Middle frontal gyrus (tissue), 1 donor: ENCODE results near the gene NEUROG2.
"Not testable (repeated sequence)": the region's sequence is repeated elsewhere in the genome, so short reads cannot be mapped to it uniquely, and the experiment has no call there.

Source experiments
- DNase-seq: peaks from one replicate; pipeline ENCODE4 v3.0.0-alpha.2; 2015; ENCODE audit warnings: low spot score; ENCODE audit errors: extremely low spot score

NEUROG2 gene

DNA sequence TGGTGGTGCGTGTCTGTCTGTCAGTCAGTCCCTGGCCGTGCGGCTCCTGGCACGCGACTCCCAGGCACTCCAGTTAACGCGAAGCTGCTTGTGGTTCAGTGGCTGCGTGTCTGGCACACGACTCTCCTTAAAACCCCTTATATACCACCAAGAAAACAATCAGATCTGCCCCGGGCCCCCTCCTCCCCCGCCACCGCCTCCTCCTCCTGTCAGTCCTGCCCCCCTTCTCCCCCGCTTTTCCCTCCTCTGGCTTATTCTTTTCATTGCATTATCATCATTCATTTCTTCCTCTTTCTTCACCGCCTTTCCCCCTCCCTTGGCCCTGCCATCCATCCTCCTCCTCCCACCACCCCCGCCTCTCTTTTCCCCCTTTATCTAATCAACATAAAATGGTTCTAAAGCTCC is at the start of gene NEUROG2:
TSS of gene NEUROG2 (minus strand) at position 115 of the 405 bp plus-strand sequence. CDS start 705 bp downstream, outside the sequence.
- no peak for DNase-seq

DNA sequence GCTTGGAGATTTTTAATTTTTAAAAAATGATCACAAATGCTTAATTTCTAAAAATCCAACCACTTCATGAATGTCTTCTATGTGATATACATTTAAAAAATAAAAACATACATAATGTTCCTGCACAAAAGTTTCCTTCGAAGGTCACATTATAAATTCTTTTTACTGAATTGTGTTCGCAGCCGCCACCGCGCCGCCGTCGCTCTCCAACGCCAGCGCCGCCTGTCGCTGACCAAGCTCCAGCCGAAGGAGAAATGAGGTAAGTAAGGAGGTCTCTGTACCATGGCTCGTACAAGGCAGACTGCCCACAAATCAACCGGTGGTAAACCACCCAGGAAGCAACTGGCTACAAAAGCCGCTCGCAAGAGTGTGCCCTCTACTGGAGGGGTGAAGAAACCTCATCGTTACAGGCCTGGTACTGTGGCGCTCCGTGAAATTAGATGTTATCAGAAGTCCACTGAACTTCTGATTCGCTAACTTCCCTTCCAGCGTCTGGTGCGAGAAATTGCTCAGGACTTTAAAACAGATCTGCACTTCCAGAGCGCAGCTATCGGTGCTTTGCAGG is 48.8 kb upstream of the NEUROG2 start:
- no peak for DNase-seq

DNA sequence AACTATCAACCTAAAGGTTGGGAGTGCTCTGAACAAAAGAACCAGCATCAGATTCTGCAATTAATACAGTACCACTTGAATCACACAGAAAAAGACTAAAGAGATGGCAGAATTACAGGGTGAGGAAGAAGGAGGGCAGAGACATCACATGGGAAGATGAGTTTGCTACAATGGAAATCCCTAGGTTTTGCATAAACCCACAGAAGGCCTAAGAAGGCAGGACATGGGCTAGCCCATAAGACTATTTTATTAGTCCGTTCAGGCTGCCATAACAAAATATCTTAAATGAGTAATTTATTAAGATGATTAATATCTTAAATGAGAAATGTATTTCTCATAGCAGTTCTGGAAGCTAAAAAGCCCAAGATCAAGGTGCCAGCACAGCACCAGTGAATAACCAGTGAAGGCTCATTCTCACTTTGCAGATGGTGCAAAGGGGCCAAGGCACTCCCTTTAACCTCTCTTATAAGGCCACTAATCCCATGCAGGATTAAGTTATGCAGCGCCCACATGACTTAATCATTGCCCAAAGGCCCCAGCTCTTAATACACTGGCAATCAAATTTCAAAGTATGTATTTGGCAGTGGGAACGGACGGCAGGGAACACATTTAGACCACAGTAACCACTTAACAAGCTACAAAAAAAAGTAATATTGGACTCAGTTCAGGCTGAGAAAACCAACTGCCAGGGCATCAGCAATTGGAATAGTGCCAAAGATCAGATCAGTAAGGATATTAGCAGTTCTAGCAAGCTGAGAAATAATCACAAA is 47.6 kb upstream of the NEUROG2 start:
- DNase-seq, result no peak

DNA sequence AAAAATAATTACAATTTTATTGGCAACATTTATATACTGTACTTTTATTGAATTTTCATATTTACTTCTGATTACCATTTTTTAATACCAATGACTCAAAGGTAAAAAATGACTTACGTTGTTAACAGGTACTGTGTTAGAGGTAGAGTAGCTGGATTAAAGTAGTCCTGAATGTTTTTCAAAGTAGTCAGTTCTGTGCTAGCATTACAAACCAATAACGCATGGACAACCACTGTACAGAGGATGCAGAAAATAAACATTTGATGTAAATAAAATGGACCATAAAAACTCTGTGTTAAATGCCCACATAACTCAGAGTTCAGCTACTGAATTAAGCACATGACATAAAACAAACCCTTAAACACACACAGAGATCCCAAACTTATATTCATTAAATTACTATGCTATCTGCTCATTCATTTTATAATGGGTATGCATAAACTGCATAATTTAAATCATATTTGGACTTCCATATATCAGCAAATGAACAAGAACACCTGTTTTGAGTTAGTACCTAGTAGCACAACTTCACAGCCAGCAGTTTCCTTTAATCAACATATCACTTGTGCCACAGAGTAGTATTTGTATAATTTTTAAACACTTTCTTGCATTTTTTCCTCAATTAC is 46.4 kb upstream of the NEUROG2 start:
- no peak for DNase-seq

DNA sequence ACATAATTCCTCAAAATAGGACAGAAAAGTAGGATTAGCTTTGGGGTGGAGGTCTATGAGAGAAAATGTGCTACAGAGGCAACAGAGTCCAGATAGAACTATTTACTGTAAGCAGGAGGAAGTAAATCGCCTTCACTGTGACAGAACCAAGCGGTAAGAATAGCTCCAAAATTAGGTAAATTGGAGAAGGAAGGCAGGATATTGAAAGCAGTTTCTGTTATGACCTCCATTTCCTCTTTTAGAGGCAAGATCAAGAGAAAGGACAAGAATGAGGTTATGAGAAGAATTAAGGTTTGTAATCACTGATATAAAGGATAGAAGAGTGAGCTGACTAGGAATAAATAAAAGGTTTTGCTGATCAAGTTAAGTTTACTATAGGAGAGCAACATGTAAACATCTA is 44.1 kb upstream of the NEUROG2 start:
- DNase-seq, result no peak

DNA sequence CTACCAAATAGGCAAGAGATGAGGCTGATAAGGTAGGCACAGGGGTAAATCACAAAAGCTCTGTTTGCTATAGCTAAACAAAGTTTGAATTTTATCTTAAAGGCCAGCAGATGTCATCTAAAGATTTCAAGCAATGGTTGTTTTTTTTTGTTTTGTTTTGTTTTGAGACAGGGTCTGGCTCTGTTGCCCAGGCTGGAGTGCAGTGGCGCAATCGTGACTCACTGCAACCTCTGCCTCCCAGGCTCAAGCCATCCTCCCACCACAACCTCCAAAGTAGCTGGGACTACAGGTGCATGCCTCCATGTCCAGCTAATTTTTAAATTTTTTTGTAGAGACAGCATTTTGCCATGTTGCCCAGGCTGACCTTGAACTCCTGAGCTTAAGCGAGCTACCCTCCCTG is 43.1 kb upstream of the NEUROG2 start:
- no peak for DNase-seq

DNA sequence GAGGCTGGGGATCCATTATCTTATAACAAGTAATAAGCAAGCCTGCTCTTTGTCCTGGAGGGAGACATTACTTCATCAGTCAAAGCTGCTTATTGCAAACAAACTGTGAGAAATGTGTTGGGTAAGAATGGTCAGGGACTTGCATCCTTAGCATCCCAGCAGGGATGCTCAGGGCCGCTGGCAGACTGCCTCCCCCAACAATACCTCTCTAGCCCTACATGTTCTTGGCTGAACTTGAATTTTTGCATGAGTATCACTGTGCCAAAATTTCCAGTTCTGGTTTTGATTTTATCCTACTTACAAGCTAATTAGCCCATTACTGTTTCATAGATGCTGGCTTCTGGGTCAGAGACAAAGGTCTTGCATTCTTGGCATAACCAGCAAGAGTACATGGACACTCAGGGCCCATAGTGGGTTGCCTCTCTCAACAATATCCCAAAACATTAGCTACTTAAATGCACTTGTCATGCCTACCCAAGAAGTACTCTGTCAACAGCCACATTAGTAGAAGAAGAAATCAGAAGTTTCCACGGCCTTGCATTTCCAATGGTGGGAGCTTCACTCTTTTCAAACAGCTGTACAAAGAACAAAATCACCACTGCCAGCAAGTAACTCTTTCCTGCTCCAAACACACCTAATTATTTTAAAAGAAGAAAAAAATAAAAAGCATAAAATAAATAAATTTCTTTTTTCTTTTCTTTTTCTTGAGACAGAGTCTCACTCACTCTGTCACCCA is 41.9 kb upstream of the NEUROG2 start:
- no peak for DNase-seq

DNA sequence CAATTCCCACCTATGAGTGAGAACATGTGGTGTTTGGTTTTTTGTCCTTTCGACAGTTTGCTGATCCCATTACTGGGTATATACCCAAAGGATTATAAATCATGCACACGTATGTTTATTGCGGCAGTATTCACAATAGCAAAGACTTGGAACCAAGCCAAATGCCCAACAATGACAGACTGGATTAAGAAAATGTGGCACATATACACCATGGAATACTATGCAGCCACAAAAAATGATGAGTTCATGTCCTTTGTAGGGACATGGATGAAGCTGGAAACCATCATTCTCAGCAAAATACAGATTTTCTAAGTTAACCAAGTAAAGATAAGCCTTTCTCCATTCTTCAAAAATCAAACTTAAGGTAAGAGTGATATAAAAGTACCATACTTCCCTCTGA is 38.3 kb upstream of the NEUROG2 start:
- not testable (repeated sequence) for DNase-seq

DNA sequence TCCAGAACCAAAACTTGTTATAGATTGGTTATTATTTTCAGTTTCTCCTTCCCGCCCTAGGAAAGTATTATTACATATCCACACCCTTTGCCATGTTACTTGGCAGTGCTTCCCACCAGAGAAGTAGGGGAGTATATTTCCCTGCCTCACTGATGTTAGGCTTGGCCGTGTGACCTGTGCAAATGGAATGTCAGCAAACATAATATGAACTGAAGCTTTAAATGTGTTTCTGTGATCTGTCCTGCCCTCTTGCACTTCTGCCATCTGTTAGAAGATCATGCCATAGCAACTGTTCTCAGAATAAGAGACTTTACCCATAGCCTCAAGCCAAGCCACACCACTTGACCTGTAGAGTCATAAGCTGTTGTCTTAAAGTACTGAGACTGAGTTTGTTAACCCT is 36.7 kb upstream of the NEUROG2 start:
- DNase-seq, result no peak

DNA sequence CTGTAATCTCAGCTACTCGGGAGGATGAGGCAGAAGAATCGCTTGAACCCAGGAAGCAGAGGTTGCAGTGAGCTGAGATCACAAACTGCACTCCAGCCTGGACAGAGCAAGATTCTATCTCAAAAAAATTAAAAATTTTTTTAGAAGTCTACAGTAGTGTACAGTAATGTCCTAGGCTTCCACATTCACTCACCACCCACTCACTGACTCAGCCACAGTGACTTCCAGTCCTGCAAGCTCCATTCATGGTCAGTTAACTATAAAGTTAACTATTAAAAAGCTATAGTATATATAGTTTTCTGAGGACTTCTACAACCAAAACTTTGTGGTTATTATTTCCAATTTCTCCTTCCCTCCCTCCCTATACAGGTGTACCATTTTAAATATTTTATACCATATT is 34.7 kb upstream of the NEUROG2 start:
- no peak for DNase-seq

DNA sequence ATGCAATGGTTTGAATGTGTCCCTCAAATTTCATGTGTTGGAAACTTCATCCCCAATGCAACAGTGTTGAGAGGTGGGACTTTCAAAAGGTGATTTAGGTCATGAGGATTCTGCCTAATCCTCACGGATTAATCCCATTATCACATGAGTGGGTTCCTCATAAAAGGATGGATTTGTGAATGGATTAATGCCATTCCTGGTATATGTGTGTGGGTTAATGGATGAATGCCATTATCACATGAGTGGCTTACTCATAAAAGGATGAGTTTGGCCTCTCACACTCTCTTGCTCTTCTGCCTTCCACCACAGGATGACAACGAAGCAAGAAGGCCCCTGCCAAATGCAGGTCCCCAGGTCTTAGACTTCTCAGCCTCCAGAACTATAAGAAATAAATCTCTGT is 30.5 kb upstream of the NEUROG2 start:
- DNase-seq, result no peak

DNA sequence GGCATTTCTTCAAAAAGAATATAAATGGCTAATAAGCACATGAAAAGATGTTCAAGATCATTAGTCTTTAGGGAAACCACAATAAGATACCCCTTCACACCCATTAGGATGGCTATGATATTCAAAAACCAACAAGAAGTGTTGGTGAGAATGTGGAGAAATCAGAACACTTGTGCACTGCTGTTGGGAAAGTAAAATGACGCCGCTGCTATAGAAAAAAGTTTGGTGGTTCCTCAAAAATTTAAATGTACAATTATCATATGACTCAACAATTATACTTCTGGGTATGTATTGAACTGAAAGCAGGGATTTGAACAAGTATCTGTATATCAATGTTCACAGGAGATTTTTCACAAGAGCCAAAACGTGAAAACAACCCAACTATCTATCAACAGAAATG is 29.4 kb upstream of the NEUROG2 start:
- no peak for DNase-seq

DNA sequence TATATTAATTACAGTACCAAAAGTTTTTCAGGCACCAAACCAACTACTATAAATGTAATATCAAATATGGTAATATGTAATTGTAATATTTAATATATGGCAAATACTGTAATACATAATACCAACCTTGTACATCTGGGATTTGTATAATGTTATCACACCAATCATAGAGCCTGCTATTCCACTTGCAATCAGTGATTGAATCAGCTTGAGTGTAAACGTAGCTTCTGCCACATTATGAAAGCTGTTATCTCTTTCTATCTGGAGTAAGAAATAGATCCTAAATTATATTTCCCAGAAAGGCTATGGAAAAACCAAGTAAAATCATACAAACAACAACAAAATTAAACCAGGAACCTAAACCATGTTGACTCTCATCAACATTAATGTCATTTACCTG is 24.7 kb upstream of the NEUROG2 start:
- no peak for DNase-seq

DNA sequence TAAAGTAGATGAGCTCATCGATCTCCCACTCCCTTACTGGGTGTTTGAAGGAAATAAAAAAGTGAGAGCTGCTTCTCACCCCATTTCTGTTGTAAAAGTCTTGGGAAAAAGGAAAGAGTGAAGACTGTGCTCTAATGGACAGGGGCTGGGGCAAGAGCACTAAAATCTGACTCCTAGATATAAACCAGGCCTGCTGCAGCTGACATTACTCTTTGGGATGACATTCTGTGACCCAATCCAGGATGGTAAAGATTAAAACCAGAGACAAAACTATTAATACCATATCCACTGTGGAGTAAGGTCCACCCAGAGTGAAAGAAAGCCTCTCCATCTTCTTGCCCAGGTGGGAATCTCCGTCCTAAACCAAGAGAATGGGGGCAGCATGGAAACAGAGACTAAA is 20.1 kb upstream of the NEUROG2 start:
- no peak for DNase-seq

DNA sequence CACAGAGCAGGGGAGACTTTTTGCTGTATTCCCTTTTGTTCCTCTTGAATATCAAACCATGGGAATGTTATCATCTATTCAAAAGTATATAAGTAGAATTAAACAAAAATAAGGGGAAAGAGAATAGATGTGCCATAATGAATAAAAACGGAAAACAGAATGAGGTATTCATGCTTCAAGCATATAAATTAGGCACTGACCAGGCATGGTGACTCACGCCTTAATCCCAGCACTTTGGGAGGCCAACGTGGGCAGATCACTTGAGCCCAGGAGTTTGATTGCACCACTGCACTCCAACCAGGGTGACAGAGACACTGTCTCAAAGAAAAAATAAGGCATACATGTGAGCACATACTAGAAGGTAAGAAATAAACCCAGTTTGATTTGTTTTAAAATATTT is 16.3 kb upstream of the NEUROG2 start:
- no peak for DNase-seq

DNA sequence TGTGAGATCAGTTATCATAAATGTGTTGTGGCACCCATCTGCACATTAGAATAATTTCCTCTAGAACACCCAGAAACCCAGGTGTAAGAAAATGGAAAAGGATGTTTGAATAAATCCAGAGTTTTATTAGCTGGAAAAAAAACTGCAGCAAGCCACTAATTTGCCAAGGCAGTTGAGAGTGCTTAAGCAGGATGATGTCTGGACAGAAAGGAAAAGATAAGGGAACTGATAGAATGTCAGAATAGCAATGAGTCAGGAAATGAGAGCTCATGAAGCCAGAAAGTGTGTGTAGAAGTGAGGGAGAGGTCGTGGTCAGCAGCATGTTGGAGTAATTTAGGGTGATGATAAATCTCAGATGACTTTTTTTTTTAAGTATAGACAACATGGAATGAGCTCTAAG is 15.2 kb upstream of the NEUROG2 start:
- no peak for DNase-seq

DNA sequence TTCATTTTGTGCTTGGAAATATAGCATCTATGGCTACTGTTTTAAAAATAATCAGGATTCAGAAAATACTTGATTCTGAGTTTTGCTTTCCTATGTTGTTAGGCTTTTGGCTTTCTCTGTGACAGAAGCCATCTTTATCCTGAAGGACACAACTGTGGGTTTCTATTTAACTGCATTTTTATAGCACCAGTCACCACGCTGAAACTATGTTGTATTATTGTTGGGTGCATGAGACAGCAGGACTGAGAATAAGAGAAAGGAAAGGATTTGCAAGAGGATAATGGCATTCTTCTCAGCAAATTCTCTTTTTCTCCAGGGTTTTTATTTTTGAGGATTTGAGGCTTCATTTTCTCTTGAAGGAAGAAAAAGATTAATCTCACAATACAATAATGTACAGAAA is 10.1 kb upstream of the NEUROG2 start:
- no peak for DNase-seq

DNA sequence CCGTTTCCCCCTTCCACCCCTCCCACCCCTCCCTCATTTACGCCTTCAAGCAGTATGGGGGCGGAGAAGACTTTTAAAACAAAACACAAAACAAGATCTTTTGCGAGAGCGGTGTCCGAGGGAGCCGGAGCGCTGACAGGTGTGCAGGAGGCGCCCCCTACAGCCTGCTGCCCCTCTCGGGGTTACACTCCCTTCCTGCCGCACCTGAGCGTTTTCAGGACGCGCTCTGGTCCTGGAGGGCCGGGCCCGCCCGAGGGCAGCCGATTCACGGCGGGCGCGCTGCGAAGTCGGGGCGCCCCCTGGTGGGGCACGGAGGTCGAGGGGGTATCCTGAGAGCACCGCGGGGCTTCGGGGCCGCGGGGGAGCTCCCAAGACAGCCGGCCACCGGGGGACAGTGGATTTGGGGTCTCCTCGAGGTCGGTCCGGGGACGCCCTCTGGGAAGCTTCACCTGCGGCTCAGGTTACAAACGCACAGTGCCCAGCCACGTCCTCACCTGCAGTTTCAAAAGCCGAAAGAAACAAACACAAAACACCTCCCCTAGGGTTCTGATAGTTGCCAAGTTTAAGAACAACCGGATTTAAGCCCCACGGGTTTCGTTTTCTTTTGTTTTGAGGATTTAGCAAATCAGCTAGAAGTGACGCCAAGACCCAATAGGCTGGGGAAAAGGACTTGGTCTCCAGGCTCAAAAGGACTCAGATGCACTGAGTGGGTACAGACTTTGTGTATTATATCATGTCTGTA is 8.0 kb upstream of the NEUROG2 start:
- DNase-seq, result no peak

DNA sequence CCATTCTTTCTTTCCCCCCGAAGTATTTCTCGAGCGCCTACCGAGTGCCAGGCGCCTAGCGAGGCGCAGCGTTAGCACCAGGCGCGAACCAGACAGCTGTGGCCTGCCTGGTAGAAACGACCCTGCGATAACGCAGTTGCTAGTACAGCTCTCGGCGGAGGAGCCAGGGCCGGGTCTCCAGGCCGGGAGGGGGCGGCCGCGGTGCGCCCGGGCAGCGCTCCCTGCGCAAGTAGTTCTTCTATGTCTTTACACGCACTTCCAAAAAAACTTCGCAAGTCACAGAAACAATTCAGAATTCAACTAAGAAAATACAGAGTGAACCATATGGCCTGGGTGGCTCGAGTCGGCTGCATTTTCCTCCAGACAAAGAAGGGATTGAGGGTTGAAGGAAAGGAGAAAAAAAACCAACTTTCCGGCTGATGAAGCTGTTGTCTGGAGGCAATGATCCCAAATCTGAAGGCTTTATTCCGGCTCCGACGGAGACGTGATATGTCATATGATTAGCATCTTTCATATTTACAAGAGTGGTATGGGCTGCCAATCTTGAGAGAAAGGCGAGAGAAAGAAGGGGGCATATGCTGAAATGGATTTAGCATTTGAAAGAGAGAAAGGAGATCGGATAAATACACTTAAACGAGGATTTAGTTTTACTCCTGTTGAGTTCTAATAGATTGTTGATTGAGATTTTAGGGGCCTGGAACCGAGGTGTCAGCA is 7.2 kb upstream of the NEUROG2 start:
- DNase-seq, result no peak

DNA sequence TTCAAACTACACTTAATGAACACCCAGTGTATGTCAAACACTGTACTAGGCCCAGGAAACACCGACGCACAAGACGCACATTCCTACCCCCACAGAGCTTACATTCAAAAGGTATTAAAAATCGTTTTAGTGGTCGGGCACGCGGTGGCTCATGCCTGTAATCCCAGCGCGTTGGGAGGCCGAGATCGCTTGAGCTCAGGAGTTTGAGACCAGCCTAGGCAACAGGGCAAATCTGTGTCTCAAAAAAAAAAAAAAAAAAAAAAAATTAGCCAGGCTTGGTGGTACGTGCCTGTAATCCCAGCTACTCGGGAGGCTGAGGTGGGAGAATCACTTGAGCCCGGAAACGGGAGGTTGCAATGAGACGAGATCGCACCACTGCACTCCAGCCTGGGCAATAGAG is 6.5 kb upstream of the NEUROG2 start:
- DNase-seq, result not testable (repeated sequence)
